ENCODE data around the gene PON1. TPM values are rescaled to one million over a fixed set of nuclear protein-coding genes. Genes with fewer than 3 reads are reported as not detected.
A peak's percentile ranks its signal among the peaks of the same experiment; 100 is the strongest.

PON1 gene
- 0.27 TPM for total RNA-seq

GRCh38 chr7:95324431-95324830 lies at the start of gene PON1:
TSS of gene PON1 (minus strand) at chr7:95324532. CDS start at chr7:95324475, 57 bp downstream.
- DNase-seq (ENCODE audit: low read depth in 2 of 3, low spot score in 2 of 3): peak in 2 of 3 donors; percentile 4 to 21

DNA sequence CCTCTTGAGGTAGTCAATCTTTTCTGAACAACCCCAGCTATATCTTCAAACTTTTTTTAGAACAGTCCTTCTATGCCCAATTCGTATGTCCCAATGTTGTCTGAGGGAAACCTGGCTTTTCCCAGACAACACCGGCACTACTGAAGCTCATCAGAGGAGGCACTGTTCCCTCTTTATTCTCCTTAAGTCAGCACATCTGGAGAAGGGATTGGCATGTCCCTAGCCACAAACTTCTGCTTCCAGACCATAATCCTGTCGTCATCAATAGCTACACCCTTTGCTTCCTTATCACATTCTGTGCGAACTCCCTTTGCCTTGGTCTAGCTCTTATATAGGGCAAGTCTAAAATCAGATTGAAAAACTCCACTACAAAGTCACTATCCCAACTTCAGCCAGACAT lies 49.0 kb upstream of the PON1 start:
- no peak for DNase-seq (ENCODE audit: low read depth in 2 of 3, low spot score in 2 of 3)

- DNase-seq (ENCODE audit: low read depth in 2 of 3, low spot score in 2 of 3): no peak
These were observed 43.9 kb upstream of the PON1 start for GRCh38 chr7:95368235-95368634.

DNA sequence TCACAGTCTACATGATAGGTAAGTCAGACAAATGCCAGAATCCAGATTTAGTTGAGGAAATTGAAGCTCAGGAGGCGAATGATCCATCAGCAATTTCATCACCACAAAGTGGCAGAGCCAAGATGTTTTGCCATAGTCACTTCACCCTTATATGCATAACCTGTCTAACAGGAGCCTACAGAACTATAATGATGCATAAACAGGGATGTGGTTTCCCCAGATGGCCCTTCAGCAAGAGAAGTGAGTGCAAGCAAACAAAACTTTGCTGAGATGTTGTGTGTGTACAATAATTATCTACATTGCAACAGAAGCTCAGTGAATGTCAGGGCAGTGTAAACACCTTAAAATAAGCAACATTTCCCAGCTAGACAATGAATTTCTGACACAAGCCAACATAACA lies 43.3 kb upstream of the PON1 start:
- DNase-seq (ENCODE audit: low read depth in 2 of 3, low spot score in 2 of 3): no peak

- no peak for DNase-seq (ENCODE audit: low read depth in 2 of 3, low spot score in 2 of 3)
These were observed 40.8 kb upstream of the PON1 start for GRCh38 chr7:95365151-95365550.

DNA sequence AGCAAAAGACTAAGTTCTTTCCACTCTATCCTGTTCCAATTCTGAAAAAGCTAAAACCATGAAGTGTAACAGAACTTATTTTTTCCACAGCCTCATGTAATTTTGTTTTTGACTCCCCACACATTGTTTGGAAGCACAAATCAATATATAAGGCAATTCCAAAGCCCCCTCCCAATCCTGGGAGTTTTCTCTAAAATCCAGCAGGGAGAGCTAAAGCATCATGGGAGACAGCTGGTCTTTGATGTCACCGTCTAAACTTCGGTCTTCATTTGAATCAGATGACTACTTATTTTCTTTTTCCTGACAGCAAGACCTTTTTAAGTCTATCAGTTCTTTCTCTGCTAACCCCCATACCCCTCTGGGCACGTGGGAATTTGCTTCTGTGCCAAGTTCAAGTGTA lies 33.3 kb upstream of the PON1 start:
- DNase-seq (ENCODE audit: low read depth in 2 of 3, low spot score in 2 of 3): no peak

DNA sequence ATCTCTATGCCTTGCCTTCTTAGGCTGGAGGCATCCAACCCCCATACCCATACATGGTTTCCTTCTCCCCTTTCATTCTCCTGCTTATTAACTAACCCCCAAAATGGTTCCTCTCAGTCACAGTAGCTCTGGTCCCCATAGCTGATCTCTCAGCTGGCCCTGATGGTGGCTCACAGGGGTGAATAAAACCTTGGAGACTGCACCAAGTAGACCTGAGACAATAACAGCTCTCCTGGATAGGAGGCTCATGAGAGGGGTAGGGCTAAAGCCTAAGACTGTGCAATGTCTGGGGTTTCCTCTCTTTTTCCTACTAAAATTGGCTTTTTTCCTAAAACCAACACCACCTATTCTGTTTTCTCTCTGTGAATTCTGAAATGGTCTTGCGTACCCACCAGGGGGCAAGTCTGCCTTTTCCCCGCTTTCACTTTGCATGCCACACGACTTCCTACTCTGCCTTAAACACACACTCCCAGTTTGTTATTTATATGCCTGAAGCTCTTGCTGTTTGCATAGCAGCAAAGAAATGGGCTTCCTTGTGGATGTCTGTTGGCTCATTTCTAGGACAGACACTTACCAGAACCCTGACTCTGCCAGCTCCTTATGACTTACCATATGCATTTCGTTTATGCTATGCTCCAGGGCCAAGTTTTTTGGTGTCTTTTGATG lies 18.4 kb upstream of the PON1 start:
- no peak for DNase-seq (ENCODE audit: low read depth in 2 of 3, low spot score in 2 of 3)

DNA sequence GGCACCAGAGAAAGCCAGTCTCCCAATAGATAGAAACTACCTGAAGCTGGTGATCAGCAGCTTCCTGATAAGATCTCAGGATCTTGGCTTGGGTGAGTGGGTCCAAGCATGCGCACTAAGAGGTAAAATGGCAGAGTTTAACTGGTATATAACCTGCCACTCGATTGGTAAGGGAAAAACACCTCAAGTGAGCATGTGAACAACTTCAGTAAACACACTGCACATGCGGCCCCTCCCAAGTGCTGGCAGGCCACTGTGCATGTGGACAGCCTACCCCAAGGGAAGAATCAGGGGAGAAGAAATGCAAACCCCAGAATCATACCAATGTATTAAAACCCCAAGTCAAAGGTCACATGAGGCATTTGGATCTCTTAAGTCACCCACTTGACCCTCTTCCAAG lies 17.7 kb upstream of the PON1 start:
- no peak for DNase-seq (ENCODE audit: low read depth in 2 of 3, low spot score in 2 of 3)

GRCh38 chr7:95340491-95340890 lies 16.2 kb upstream of the PON1 start:
- no peak for DNase-seq (ENCODE audit: low read depth in 2 of 3, low spot score in 2 of 3)

- no peak for DNase-seq (ENCODE audit: low read depth in 2 of 3, low spot score in 2 of 3)
These were observed 14.5 kb upstream of the PON1 start for GRCh38 chr7:95338832-95339231.

- DNase-seq (ENCODE audit: low read depth in 2 of 3, low spot score in 2 of 3): no peak
These were observed 10.8 kb upstream of the PON1 start for GRCh38 chr7:95335093-95335492.

- no peak for DNase-seq (ENCODE audit: low read depth in 2 of 3, low spot score in 2 of 3)
These were observed 10.1 kb upstream of the PON1 start for GRCh38 chr7:95334447-95334846.

- no peak for DNase-seq (ENCODE audit: low read depth in 2 of 3, low spot score in 2 of 3)
These were observed 6.6 kb upstream of the PON1 start for GRCh38 chr7:95330961-95331337.

DNA sequence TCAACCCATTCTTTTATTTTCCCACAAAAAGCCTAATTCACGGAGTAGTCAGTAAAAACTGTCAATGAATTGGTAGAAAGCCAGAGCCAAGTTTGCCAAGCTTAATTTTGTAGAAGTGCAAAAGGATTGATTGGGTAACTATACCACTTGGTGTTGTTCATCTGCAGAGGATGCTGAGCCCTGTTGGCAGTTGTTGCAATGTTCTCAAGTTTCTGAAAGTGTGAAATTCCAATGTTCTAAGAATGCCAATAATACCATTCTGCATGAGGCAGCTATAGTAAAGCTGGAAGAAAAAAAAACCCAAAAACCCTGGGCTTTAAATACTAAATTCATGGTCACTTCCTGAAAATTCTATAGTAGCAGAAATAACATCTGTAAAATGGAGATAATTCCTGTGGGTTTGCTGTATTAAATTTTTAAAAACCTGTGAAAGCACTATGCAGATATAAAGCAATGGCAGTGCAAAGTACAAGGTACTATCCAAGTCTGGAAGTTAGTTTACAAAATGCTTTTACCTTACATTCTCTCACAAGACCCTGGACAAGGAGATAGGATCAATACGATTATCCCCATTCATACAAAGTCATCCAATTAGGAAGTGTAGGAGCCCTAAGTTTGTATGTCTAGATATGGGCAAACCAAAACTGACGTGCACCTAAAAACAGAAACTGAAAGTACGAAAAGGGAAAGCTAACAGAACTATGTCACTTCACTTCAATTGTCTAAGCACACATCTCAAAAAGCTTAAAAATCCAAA lies 6.0 kb upstream of the PON1 start:
- DNase-seq (ENCODE audit: low read depth in 2 of 3, low spot score in 2 of 3): peak in 2 of 3 donors; percentile 32 to 71

GRCh38 chr7:95327356-95327755 lies 3.0 kb upstream of the PON1 start:
- no peak for DNase-seq (ENCODE audit: low read depth in 2 of 3, low spot score in 2 of 3)

GRCh38 chr7:95323410-95324129 lies 762 bp downstream of the PON1 start:
- DNase-seq (ENCODE audit: low read depth in 2 of 3, low spot score in 2 of 3): no peak

DNA sequence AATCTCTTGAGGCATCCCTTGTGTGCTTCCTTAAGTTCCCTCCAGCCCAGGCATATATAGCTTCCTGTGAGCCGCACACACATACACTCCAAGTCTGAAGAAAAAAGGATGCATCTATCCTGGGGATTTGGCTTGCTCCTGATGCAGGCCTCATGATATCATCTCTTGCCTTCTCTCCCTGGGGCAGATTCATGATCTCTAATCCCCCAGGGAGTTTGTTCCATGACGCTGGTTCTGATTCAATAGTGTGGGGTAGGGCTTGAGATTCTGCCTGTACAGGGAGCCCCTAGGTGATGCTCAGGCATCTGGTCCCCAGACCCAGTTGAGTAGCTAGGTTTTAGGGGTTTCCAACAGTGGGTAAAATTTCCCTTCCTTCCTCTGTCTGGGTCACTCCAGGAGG lies 1.5 kb downstream of the PON1 start:
- no peak for DNase-seq (ENCODE audit: low read depth in 2 of 3, low spot score in 2 of 3)

- DNase-seq (ENCODE audit: low read depth in 2 of 3, low spot score in 2 of 3): no peak
These were observed 1.9 kb downstream of the PON1 start for GRCh38 chr7:95322396-95322795.

DNA sequence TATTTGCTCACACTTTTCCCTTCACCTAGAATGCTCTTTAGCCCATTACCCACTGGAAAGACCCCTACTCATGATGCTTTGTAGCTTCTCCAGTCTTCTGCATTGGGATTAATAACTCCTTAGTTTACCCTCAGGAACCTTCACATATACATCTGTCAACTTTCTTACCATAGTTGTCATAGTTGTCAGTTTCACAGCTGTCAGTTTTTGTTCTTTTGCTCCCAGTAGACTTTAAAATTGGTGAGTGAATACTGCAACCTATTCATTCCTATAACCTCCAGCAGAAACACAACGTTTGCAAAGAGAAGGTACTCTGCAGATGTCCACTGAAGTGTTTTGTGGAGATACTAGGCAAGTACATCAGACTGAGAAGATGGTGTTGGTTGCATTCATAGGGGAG lies 2.6 kb downstream of the PON1 start:
- DNase-seq (ENCODE audit: low read depth in 2 of 3, low spot score in 2 of 3): no peak

DNA sequence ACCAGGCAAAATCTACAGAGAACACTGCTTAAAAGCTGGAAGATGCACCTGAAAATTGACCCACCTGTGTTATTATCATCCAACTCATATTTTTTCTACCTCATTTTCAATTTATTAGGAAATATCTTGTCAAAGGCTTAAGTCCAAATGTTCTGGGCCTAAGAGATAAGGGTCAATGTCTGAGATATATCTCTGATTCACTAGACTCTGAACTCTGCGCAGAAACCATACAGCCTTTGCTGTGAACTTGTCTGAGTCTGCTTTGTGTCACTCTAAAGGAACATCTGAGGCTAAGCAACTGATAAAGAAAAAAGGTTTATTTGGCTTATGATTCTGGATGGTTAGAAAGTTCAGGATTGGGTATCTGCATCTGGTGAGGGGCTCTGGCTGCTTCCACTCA lies 3.7 kb downstream of the PON1 start:
- no peak for DNase-seq (ENCODE audit: low read depth in 2 of 3, low spot score in 2 of 3)

DNA sequence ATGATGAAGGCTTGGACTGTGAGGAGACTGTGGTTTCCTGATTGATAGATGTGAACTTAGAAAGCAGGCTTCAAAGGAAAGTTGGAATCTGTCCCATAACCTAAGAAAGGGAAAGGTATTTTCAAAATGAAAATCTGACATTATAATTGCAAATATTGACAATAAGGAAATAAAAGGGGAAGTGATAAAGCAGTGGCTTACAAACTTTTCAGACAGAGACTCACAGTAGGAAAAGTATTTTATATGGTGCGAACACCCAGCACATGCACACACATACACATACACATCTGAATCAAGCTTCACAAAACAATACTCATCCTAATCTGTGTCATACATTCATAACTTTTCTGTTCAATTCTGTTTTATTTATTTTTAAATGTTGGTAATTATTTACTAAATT lies 4.8 kb downstream of the PON1 start:
- no peak for DNase-seq (ENCODE audit: low read depth in 2 of 3, low spot score in 2 of 3)
